Neuron (in vitro differentiated cells): ENCODE measurements around the gene RIMBP2.

Experiments used
- H2AFZ ChIP-seq: one replicate; pipeline ENCODE4 v1.6.1; 2013; ENCODE audit warnings: low read depth, mild to moderate bottlenecking, inconsistent platforms, low read length, moderate library complexity
- H3K27me3 ChIP-seq: one replicate; pipeline ENCODE4 v1.6.1; 2013; ENCODE audit warnings: low read length; ENCODE audit not compliant: insufficient read depth
- H3K36me3 ChIP-seq: one replicate; pipeline ENCODE4 v1.6.1; 2013; ENCODE audit warnings: low read length; ENCODE audit not compliant: insufficient read depth
- H3K4me1 ChIP-seq: one replicate; pipeline ENCODE4 v1.6.1; 2013; ENCODE audit warnings: low read length; ENCODE audit not compliant: insufficient read depth
- H3K4me3 ChIP-seq: 2 replicates; pipeline ENCODE4 v1.5.1; 2013; ENCODE audit warnings: mild to moderate bottlenecking, low read length, moderate library complexity
- H3K9me3 ChIP-seq: one replicate; pipeline ENCODE4 v1.6.1; 2013; ENCODE audit warnings: low read length

Gene RIMBP2

DNA sequence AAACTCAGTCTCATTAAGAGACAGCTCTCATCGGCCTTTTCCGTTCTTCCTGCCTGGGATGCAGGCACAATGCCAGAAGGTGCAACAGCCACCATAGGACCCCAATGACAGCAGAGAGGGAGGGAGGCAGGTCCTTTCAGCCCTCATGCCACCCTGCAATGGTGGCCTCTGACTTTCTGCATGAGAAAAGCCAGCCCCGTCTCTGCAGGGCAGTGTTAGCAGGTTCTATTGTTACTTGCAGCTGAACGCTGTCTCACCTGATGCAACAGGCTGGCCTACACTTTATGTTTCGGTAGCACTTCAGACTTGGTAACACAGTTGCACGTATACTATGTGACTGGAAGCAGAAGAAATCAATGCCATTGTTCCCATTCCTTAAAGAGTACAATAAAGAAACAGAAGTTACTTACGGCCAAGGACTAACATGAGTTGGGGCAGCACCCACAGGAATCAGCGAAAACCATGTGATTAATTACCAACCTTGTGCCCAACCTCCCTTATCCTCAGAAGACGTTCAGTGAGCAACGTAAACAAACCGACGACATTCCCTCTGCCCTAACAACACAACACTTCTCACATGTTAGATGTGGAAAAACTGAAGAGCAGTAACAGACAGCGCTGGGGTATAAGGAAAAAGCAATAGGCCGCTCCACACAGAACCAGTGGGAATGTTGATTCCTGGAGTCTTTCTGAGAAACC, 102.1 kb downstream of the RIMBP2 start:
- H3K4me1 ChIP-seq: no peaks in the 10 kb centered on the region
- H2AFZ ChIP-seq: no peak overlapping the region
- H3K9me3 ChIP-seq: no peaks in the 10 kb centered on the region
- no peak overlapping the region for H3K4me3 ChIP-seq
- H3K27me3 ChIP-seq: no peaks in the 10 kb centered on the region
- H3K36me3 ChIP-seq: no peaks in the 10 kb centered on the region

DNA sequence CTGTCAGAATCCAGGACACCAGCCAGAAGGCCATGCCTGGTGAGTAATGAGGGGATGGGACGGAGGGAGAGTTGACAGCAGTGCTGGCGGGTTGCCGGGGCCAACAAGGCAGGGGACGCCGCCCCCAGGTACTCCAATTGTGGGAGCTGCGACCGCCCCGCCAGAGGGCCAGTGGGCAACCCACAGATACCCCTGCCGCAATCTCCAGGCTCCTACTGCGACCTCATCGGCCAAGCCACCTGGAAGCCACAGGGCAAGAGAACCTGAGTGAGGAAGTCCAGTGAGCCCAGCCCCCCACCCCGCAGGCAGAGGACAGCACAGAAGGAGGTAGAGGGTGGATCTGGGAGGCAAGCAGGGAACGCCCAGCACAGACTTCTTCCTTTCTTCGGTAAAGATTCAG, 103.0 kb downstream of the RIMBP2 start:
- Histone ChIP-seq H3K9me3 (no peaks in the 10 kb centered on the region), H2AFZ (no peak overlapping the region), H3K4me3 (no peak overlapping the region), H3K4me1 (no peaks in the 10 kb centered on the region), H3K27me3 (no peaks in the 10 kb centered on the region), H3K36me3 (no peaks in the 10 kb centered on the region)

DNA sequence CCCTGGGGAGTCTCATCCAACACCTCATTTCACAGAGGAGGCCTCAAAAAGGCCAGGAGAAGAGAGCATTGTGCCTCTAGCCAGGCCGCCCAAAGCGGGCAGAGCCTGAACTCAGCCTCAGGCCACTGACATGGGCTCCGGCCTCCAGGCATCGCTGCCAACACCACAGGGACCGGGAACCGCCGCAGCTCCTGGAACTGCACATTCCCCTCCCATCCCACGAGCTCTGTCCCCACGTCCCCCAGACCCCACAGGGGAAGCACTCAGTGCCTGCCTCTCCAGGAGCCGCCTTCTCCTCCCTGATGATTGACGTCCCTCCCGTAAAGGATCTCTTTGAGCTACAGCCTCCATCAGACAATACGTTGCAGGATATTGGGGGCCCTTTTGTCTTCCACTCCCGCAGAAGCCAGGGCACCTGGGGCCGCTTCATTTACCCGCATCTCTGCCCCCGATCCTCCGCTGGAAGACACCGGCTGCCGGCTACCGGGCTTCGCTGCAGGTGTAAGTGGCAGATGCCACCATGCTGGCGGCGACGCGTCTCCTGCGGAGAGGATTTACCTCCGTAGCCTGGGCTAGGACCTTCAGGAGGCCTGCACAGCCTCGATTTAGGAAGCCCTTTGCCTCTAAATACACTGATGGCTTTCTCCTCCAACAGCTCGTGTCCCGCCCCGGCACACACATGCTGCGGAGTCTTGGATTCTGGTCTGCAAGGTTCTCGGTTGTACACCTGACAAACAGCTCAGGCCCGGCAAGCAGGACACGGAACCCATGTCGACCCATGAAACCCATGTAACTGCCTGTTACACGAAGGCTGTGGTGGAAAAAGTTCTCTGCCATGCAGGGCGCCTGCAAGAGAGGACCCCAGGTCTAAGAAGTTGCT, 104.8 kb downstream of the RIMBP2 start:
- H3K4me3 ChIP-seq: no peak overlapping the region
- no peaks in the 10 kb centered on the region for H3K27me3 ChIP-seq
- H3K9me3 ChIP-seq: no peaks in the 10 kb centered on the region
- no peaks in the 10 kb centered on the region for H3K4me1 ChIP-seq
- H2AFZ ChIP-seq: no peak overlapping the region
- H3K36me3 ChIP-seq: no peaks in the 10 kb centered on the region

- H3K27me3 ChIP-seq: no peaks in the 10 kb centered on the region
- no peak overlapping the region for H3K4me3 ChIP-seq
- H3K4me1 ChIP-seq: no peaks in the 10 kb centered on the region
- H3K9me3 ChIP-seq: no peaks in the 10 kb centered on the region
- no peak overlapping the region for H2AFZ ChIP-seq
- no peaks in the 10 kb centered on the region for H3K36me3 ChIP-seq
These were observed 106.1 kb downstream of the RIMBP2 start for GRCh38 chr12:130609966-130610365.

DNA sequence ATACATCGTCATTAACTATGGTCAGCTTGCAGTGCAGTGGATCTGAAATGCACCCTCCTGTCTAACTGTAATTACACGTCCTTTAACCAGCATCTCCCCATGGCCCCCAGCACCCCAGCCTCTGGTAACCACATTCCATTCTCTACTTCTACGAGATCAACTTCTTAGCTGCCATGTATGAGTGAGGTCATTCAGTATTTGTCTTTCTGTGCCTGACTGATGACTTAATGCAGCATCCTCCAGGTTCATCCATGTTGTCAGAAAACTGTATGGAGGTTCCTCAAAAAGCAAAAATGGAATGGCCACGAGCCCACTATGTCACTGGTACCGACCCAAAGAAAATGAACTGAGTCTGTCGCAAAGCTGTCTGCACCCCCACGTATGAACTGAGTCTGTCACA, 107.3 kb downstream of the RIMBP2 start:
- Histone ChIP-seq H3K27me3 (no peaks in the 10 kb centered on the region), H3K36me3 (no peaks in the 10 kb centered on the region), H2AFZ (no peak overlapping the region), H3K4me3 (no peak overlapping the region), H3K9me3 (no peaks in the 10 kb centered on the region), H3K4me1 (no peaks in the 10 kb centered on the region)

GRCh38 chr12:130608132-130608531, 108.0 kb downstream of the RIMBP2 start:
- Histone ChIP-seq H2AFZ (no peak overlapping the region), H3K9me3 (no peaks in the 10 kb centered on the region), H3K36me3 (no peaks in the 10 kb centered on the region), H3K27me3 (no peaks in the 10 kb centered on the region), H3K4me3 (no peak overlapping the region), H3K4me1 (no peaks in the 10 kb centered on the region)

GRCh38 chr12:130606231-130606630, 109.9 kb downstream of the RIMBP2 start:
- no peak overlapping the region for H3K4me3 ChIP-seq
- no peak overlapping the region for H2AFZ ChIP-seq
- H3K4me1 ChIP-seq: no peaks in the 10 kb centered on the region
- no peaks in the 10 kb centered on the region for H3K9me3 ChIP-seq
- H3K36me3 ChIP-seq: no peaks in the 10 kb centered on the region
- H3K27me3 ChIP-seq: no peaks in the 10 kb centered on the region

- no peaks in the 10 kb centered on the region for H3K9me3 ChIP-seq
- no peaks in the 10 kb centered on the region for H3K4me1 ChIP-seq
- no peak overlapping the region for H2AFZ ChIP-seq
- no peaks in the 10 kb centered on the region for H3K36me3 ChIP-seq
- no peaks in the 10 kb centered on the region for H3K27me3 ChIP-seq
- no peak overlapping the region for H3K4me3 ChIP-seq
These were observed 112.6 kb downstream of the RIMBP2 start for GRCh38 chr12:130603396-130603965.

DNA sequence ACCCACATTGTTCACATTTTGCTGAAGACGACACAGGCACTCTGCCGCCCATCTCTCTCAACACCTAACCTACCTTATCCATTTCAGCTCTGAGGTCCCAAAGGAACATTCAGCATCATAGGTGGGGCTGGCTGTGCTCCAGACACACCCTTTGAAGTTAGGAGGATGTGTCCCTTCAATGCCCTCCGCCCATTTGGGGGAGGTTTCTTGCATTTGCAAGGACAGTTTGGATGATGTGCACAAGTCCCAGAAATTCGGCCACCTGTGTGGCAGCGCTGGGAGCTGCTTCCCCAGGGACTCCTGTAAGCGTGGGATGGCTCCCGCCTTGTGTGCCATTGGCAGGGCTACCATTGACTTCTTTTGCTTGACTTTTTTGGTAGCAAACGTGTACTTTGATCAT, 113.8 kb downstream of the RIMBP2 start:
- no peaks in the 10 kb centered on the region for H3K4me1 ChIP-seq
- H3K9me3 ChIP-seq: no peaks in the 10 kb centered on the region
- H3K36me3 ChIP-seq: no peaks in the 10 kb centered on the region
- no peak overlapping the region for H3K4me3 ChIP-seq
- no peak overlapping the region for H2AFZ ChIP-seq
- H3K27me3 ChIP-seq: no peaks in the 10 kb centered on the region

- Histone ChIP-seq H3K9me3 (no peaks in the 10 kb centered on the region), H3K4me1 (no peaks in the 10 kb centered on the region), H3K27me3 (no peaks in the 10 kb centered on the region)
These were observed 114.8 kb downstream of the RIMBP2 start for GRCh38 chr12:130601327-130601726.

GRCh38 chr12:130596241-130596640, 119.9 kb downstream of the RIMBP2 start:
- Histone ChIP-seq H2AFZ (no peak overlapping the region), H3K27me3 (no peaks in the 10 kb centered on the region), H3K36me3 (no peaks in the 10 kb centered on the region), H3K9me3 (no peaks in the 10 kb centered on the region), H3K4me1 (no peaks in the 10 kb centered on the region), H3K4me3 (no peak overlapping the region)

More at GRCh38 chr12:130601327-130601726, 114.8 kb downstream of the RIMBP2 start:
- Histone ChIP-seq H3K4me3 (no peak overlapping the region), H2AFZ (no peak overlapping the region), H3K36me3 (no peaks in the 10 kb centered on the region)

DNA sequence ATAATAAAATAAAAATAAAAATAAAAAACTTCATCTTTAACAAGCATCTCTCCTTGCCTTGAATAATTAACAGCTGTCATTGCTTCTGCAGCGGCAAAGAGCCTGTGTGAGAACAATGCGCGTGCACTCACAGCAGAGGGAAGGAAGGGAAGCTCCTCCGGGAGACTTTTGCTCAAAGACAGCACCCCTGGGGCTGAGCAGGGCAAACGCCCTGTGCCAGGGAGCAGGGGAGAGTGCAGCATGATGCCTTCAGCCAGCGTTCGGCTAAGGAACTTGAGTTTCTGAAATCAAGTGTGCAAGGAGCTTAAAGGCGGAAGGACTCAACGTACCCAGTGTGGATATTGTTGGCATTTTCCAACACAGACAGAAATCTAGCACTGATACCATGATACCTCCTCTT, 120.5 kb downstream of the RIMBP2 start:
- Histone ChIP-seq H3K27me3 (no peaks in the 10 kb centered on the region), H3K4me1 (no peaks in the 10 kb centered on the region), H3K36me3 (no peaks in the 10 kb centered on the region), H3K9me3 (no peaks in the 10 kb centered on the region), H3K4me3 (no peak overlapping the region), H2AFZ (no peak overlapping the region)

- no peaks in the 10 kb centered on the region for H3K9me3 ChIP-seq
- H3K27me3 ChIP-seq: no peaks in the 10 kb centered on the region
- no peaks in the 10 kb centered on the region for H3K4me1 ChIP-seq
- no peak overlapping the region for H2AFZ ChIP-seq
- H3K4me3 ChIP-seq: no peak overlapping the region
- H3K36me3 ChIP-seq: no peaks in the 10 kb centered on the region
These were observed 123.0 kb downstream of the RIMBP2 start for GRCh38 chr12:130593056-130593455.
